ENCODE measurements around the gene KLK1. TPM values are rescaled to one million over a fixed set of nuclear protein-coding genes. Genes with fewer than 3 reads are reported as not detected.
"Not testable (repeated sequence)": the region's sequence is repeated elsewhere in the genome, so short reads cannot be mapped to it uniquely, and the experiment has no call there.

Gene KLK1
- total RNA-seq, 1 experiment from 2014 or later = 0.31 TPM

DNA sequence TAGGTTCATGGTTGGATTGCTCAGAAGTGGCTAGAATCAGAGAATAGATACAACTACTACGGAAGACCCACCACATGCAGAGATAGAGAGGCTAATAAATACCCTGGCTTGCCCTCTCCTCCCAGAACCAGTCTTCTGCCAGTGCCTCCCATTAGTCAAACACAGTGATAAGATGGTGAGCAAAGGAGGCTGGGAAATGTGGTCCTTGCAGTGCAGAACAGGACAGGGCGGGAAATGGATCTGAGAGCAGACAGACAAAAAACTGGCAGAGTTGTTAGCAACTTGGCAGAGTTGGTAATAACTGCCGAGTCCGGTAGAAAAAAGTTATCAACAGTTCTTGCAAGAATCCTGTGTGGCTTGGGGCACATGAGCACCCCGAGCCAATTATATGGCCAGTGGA lies 8.7 kb downstream of the KLK1 start:
- intact Hi-C loops (cut with micrococcal nuclease; ENCODE audit: unreplicated experiment) = no loop called here
- ChIA-PET POLR2A (no interaction called here), CTCF (interaction anchor here (0.6 kb wide), 1 partner anchor 155 kb away, joined by 3 read pairs; the partner anchor contains the start of gene KLK6)
- H3K4me3 ChIP-seq (ENCODE audit: low read depth in 2 of 2, low read length in 2 of 2) = no peak overlapping the region
- no peaks in the 10 kb centered on the region; the same call in 1 of the 2 replicates for H3K27me3 ChIP-seq (ENCODE audit: control insufficient read depth, insufficient read depth, low read length)
- no peaks in the 10 kb centered on the region for H3K36me3 ChIP-seq (ENCODE audit: control insufficient read depth, insufficient read depth, low read length)
- ATAC-seq (no peak), DNase-seq (ENCODE audit: low read depth, low spot score) (no peak)
- BruUV-seq (replicated peaks) = no TSS peak
- H3K27ac ChIP-seq (ENCODE audit: low read length) = no peak overlapping the region
- in situ Hi-C loops (cut with HindIII; ENCODE audit: low pct_unique_long_range_greater_than_20kb, low sequenced_read_pairs) = no loop called here
- H3K9me3 ChIP-seq (ENCODE audit: control insufficient read depth, insufficient read depth, low read depth, low read length) = no peaks in the 10 kb centered on the region
- TF ChIP-seq SIN3A (IDR thresholded peaks at IDR 0.05; ENCODE audit: borderline replicate concordance, insufficient read depth, low read depth, low read length) (no peak), TCF7L2 (IDR thresholded peaks at IDR 0.05; ENCODE audit: low read depth, low read length) (no peak), POLR2AphosphoS5 (IDR thresholded peaks at IDR 0.05; ENCODE audit: low read depth, low read length) (no peak)
- TF ChIP-seq, protein P1, sequence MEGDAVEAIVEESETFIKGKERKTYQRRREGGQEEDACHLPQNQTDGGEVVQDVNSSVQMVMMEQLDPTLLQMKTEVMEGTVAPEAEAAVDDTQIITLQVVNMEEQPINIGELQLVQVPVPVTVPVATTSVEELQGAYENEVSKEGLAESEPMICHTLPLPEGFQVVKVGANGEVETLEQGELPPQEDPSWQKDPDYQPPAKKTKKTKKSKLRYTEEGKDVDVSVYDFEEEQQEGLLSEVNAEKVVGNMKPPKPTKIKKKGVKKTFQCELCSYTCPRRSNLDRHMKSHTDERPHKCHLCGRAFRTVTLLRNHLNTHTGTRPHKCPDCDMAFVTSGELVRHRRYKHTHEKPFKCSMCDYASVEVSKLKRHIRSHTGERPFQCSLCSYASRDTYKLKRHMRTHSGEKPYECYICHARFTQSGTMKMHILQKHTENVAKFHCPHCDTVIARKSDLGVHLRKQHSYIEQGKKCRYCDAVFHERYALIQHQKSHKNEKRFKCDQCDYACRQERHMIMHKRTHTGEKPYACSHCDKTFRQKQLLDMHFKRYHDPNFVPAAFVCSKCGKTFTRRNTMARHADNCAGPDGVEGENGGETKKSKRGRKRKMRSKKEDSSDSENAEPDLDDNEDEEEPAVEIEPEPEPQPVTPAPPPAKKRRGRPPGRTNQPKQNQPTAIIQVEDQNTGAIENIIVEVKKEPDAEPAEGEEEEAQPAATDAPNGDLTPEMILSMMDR (IDR thresholded peaks at IDR 0.05) = no peak
- TF ChIP-seq, protein P2, sequence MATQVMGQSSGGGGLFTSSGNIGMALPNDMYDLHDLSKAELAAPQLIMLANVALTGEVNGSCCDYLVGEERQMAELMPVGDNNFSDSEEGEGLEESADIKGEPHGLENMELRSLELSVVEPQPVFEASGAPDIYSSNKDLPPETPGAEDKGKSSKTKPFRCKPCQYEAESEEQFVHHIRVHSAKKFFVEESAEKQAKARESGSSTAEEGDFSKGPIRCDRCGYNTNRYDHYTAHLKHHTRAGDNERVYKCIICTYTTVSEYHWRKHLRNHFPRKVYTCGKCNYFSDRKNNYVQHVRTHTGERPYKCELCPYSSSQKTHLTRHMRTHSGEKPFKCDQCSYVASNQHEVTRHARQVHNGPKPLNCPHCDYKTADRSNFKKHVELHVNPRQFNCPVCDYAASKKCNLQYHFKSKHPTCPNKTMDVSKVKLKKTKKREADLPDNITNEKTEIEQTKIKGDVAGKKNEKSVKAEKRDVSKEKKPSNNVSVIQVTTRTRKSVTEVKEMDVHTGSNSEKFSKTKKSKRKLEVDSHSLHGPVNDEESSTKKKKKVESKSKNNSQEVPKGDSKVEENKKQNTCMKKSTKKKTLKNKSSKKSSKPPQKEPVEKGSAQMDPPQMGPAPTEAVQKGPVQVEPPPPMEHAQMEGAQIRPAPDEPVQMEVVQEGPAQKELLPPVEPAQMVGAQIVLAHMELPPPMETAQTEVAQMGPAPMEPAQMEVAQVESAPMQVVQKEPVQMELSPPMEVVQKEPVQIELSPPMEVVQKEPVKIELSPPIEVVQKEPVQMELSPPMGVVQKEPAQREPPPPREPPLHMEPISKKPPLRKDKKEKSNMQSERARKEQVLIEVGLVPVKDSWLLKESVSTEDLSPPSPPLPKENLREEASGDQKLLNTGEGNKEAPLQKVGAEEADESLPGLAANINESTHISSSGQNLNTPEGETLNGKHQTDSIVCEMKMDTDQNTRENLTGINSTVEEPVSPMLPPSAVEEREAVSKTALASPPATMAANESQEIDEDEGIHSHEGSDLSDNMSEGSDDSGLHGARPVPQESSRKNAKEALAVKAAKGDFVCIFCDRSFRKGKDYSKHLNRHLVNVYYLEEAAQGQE (IDR thresholded peaks at IDR 0.05; ENCODE audit: insufficient read depth in 1 of 2, low read depth in 2 of 2, low read length in 1 of 2) = no peak
- H3K4me1 ChIP-seq (ENCODE audit: control insufficient read depth, insufficient read depth, low read length) = no peaks in the 10 kb centered on the region

DNA sequence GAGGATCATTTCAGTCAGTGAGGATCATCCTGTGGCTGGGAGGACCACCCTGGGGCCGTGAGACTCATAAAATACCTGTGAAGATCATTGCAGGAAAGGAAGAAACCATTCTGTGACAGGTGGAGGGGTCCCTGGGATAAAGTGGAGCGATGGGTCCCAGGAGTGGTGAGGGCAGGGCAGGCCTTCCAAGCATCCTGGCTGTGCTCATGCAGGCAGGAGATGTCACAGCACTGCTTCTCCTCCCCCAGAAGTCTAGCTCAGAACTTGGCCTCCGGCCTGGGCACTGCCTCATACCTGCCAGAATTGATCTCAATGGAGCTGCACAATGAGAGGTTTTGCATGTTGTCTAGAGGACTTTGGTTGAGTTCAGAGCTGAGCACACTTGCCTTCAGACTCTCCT lies 11.1 kb downstream of the KLK1 start:
- no peak overlapping the region for H3K4me3 ChIP-seq (ENCODE audit: low read depth in 2 of 2, low read length in 2 of 2)
- intact Hi-C loops (cut with micrococcal nuclease; ENCODE audit: unreplicated experiment) = no loop called here
- in situ Hi-C loops (cut with HindIII; ENCODE audit: low pct_unique_long_range_greater_than_20kb, low sequenced_read_pairs) = no loop called here
- BruUV-seq (replicated peaks) = no TSS peak
- no peak for DNase-seq (ENCODE audit: low read depth, low spot score)
- no peak overlapping the region for H3K27ac ChIP-seq (ENCODE audit: low read length)
- TF ChIP-seq POLR2AphosphoS5 (IDR thresholded peaks at IDR 0.05; ENCODE audit: low read depth, low read length) (no peak), SIN3A (IDR thresholded peaks at IDR 0.05; ENCODE audit: borderline replicate concordance, insufficient read depth, low read depth, low read length) (no peak), TCF7L2 (IDR thresholded peaks at IDR 0.05; ENCODE audit: low read depth, low read length) (no peak)
- TF ChIP-seq, protein P1 (IDR thresholded peaks at IDR 0.05) = no peak
- TF ChIP-seq, protein P2 (IDR thresholded peaks at IDR 0.05; ENCODE audit: insufficient read depth in 1 of 2, low read depth in 2 of 2, low read length in 1 of 2) = no peak
- no peaks in the 10 kb centered on the region for H3K9me3 ChIP-seq (ENCODE audit: control insufficient read depth, insufficient read depth, low read depth, low read length)
- no peaks in the 10 kb centered on the region for H3K36me3 ChIP-seq (ENCODE audit: control insufficient read depth, insufficient read depth, low read length)
- ChIA-PET POLR2A (no interaction called here), CTCF (no interaction called here)
- H3K4me1 ChIP-seq (ENCODE audit: control insufficient read depth, insufficient read depth, low read length) = no peaks in the 10 kb centered on the region
- ATAC-seq = no peak
- H3K27me3 ChIP-seq (ENCODE audit: control insufficient read depth, insufficient read depth, low read length) = no peaks in the 10 kb centered on the region

DNA sequence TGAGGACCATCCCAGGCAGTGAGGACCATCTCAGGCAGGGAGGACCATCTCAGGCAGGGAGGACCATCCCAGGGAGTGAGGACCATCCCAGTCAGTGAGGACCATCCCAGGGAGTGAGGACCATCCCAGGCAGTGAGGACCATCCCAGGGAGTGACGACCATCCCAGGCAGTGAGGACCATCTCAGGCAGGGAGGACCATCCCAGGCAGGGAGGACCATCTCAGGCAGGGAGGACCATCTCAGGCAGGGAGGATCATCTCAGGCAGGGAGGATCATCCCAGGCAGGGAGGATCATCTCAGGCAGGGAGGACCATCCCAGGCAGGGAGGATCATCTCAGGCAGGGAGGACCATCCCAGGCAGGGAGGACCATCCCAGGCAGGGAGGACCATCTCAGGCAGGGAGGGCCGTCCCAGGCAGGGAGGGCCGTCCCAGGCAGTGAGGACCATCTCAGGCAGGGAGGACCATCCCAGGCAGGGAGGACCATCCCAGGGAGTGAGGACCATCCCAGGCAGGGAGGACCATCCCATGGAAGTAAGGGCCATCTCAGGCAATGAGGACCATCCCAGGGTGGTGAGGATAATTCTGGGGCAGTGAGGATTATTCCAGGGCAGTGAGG lies 11.9 kb downstream of the KLK1 start:
- H3K4me1 ChIP-seq (ENCODE audit: control insufficient read depth, insufficient read depth, low read length); in situ Hi-C loops (cut with HindIII; ENCODE audit: low pct_unique_long_range_greater_than_20kb, low sequenced_read_pairs); H3K27ac ChIP-seq (ENCODE audit: low read length); intact Hi-C loops (cut with micrococcal nuclease; ENCODE audit: unreplicated experiment); H3K27me3 ChIP-seq (ENCODE audit: control insufficient read depth, insufficient read depth, low read length); BruUV-seq (replicated peaks); DNase-seq (ENCODE audit: low read depth, low spot score); H3K4me3 ChIP-seq (ENCODE audit: low read depth in 2 of 2, low read length in 2 of 2); POLR2A ChIA-PET; ATAC-seq; H3K9me3 ChIP-seq (ENCODE audit: control insufficient read depth, insufficient read depth, low read depth, low read length); H3K36me3 ChIP-seq (ENCODE audit: control insufficient read depth, insufficient read depth, low read length); CTCF ChIA-PET: not testable (repeated sequence)

Measured in Panc1 (cell line).